ENCODE measurements around the gene SLC10A7. TPM values are rescaled to one million over a fixed set of nuclear protein-coding genes. Genes with fewer than 3 reads are reported as not detected.

The SLC10A7 gene
- total RNA-seq, 4 donors from 2014 or later, result 10.1 to 24.5 (median 11.7) TPM

GRCh38 chr4:146511381-146511780 lies 10.4 kb downstream of the SLC10A7 start:
- Histone ChIP-seq H3K4me3 (no peak overlapping the region), H3K9me3 (no peaks in the 10 kb centered on the region), H3K27me3 (no peaks in the 10 kb centered on the region), H3K36me3 (peaks cover 7% of the 10 kb centered on the region), H3K4me1 (no peaks in the 10 kb centered on the region), H3K27ac (no peak overlapping the region)
- DNase-seq (ENCODE audit: low spot score in 2 of 2), result no peak
- no peak for TF ChIP-seq EP300 (IDR thresholded peaks at IDR 0.05)
- TF ChIP-seq POLR2AphosphoS5 (IDR thresholded peaks at IDR 0.05), result no peak
- TF ChIP-seq POLR2A (IDR thresholded peaks at IDR 0.05), result no peak
- TF ChIP-seq CTCF (IDR thresholded peaks at IDR 0.05), result no peak
- WGBS, result 47% methylated on average over 3 of the region's 3 CpGs

GRCh38 chr4:146510942-146511341 lies 10.8 kb downstream of the SLC10A7 start:
- H3K4me3 ChIP-seq, result no peak overlapping the region
- WGBS, result 80% methylated on average over 3 of the region's 3 CpGs
- H3K9me3 ChIP-seq, result no peaks in the 10 kb centered on the region
- H3K36me3 ChIP-seq, result peaks cover 7% of the 10 kb centered on the region
- DNase-seq (ENCODE audit: low spot score in 2 of 2), result no peak
- H3K27me3 ChIP-seq, result no peaks in the 10 kb centered on the region
- TF ChIP-seq EP300 (IDR thresholded peaks at IDR 0.05), result no peak
- no peak for TF ChIP-seq POLR2A (IDR thresholded peaks at IDR 0.05)
- TF ChIP-seq POLR2AphosphoS5 (IDR thresholded peaks at IDR 0.05), result no peak
- no peak for TF ChIP-seq CTCF (IDR thresholded peaks at IDR 0.05)
- no peak overlapping the region for H3K27ac ChIP-seq
- H3K4me1 ChIP-seq, result no peaks in the 10 kb centered on the region

- no peak overlapping the region for H3K4me3 ChIP-seq
- H3K27ac ChIP-seq, result no peak overlapping the region
- no peaks in the 10 kb centered on the region for H3K27me3 ChIP-seq
- TF ChIP-seq POLR2AphosphoS5 (IDR thresholded peaks at IDR 0.05), result no peak
- no peak for TF ChIP-seq CTCF (IDR thresholded peaks at IDR 0.05)
- TF ChIP-seq POLR2A (IDR thresholded peaks at IDR 0.05), result no peak
- no peak for TF ChIP-seq EP300 (IDR thresholded peaks at IDR 0.05)
- H3K4me1 ChIP-seq, result no peaks in the 10 kb centered on the region
- H3K9me3 ChIP-seq, result no peaks in the 10 kb centered on the region
- H3K36me3 ChIP-seq, result peaks cover 8% of the 10 kb centered on the region
- WGBS, result 92% methylated on average over 3 of the region's 3 CpGs
- no peak for DNase-seq (ENCODE audit: low spot score in 2 of 2)
Observed at GRCh38 chr4:146508229-146508939, 13.4 kb downstream of the SLC10A7 start.

GRCh38 chr4:146507632-146508031 lies 14.1 kb downstream of the SLC10A7 start:
- peaks cover 13% of the 10 kb centered on the region for H3K36me3 ChIP-seq
- DNase-seq (ENCODE audit: low spot score in 2 of 2), result no peak
- H3K27ac ChIP-seq, result no peak overlapping the region
- no peak overlapping the region for H3K4me3 ChIP-seq
- TF ChIP-seq CTCF (IDR thresholded peaks at IDR 0.05), result no peak
- TF ChIP-seq POLR2AphosphoS5 (IDR thresholded peaks at IDR 0.05), result no peak
- no peak for TF ChIP-seq EP300 (IDR thresholded peaks at IDR 0.05)
- TF ChIP-seq POLR2A (IDR thresholded peaks at IDR 0.05), result no peak
- no peaks in the 10 kb centered on the region for H3K4me1 ChIP-seq
- H3K27me3 ChIP-seq, result no peaks in the 10 kb centered on the region
- 97% methylated on average over 2 of the region's 2 CpGs for WGBS
- H3K9me3 ChIP-seq, result no peaks in the 10 kb centered on the region

GRCh38 chr4:146506272-146506671 lies 15.5 kb downstream of the SLC10A7 start:
- Histone ChIP-seq H3K27ac (no peak overlapping the region), H3K27me3 (no peaks in the 10 kb centered on the region), H3K4me3 (no peak overlapping the region), H3K36me3 (peaks cover 25% of the 10 kb centered on the region), H3K4me1 (no peaks in the 10 kb centered on the region), H3K9me3 (no peaks in the 10 kb centered on the region)
- DNase-seq (ENCODE audit: low spot score in 2 of 2), result no peak
- TF ChIP-seq POLR2AphosphoS5 (IDR thresholded peaks at IDR 0.05), result no peak
- no peak for TF ChIP-seq POLR2A (IDR thresholded peaks at IDR 0.05)
- TF ChIP-seq CTCF (IDR thresholded peaks at IDR 0.05), result no peak
- no peak for TF ChIP-seq EP300 (IDR thresholded peaks at IDR 0.05)
